HG03103 (cell line): ENCODE data around the gene TMEM200B.
"Not testable (repeated sequence)": the region's sequence is repeated elsewhere in the genome, so short reads cannot be mapped to it uniquely, and the experiment has no call there.

Experiments used
- ATAC-seq: cut with Tn5 transposase; IDR thresholded peaks from one replicate; pipeline ENCODE4 v1.9.1; 2021; ENCODE audit warnings: low read depth; ENCODE audit not compliant: unreplicated experiment

Gene TMEM200B

GRCh38 chr1:29136391-29136915 lies 12.8 kb upstream of the TMEM200B start:
- ATAC-seq, result no peak

- no peak for ATAC-seq
These were observed 11.0 kb upstream of the TMEM200B start for GRCh38 chr1:29134695-29135028.

- ATAC-seq, result no peak
These were observed 10.4 kb upstream of the TMEM200B start for GRCh38 chr1:29133861-29134694.

- ATAC-seq, result not testable (repeated sequence)
These were observed 7.4 kb upstream of the TMEM200B start for GRCh38 chr1:29131056-29131455.

GRCh38 chr1:29129916-29130315 lies 6.2 kb upstream of the TMEM200B start:
- ATAC-seq, result no peak

GRCh38 chr1:29128739-29129138 lies 5.0 kb upstream of the TMEM200B start:
- no peak for ATAC-seq

GRCh38 chr1:29126198-29126597 lies 2.5 kb upstream of the TMEM200B start:
- ATAC-seq, result no peak

- no peak for ATAC-seq
These were observed 2.1 kb upstream of the TMEM200B start for GRCh38 chr1:29125788-29126187.

GRCh38 chr1:29125237-29125641 lies 1.5 kb upstream of the TMEM200B start:
- ATAC-seq, result no peak

GRCh38 chr1:29124366-29125236 lies 898 bp upstream of the TMEM200B start:
- no peak for ATAC-seq

- no peak for ATAC-seq
These were observed 433 bp downstream of the TMEM200B start for GRCh38 chr1:29123053-29123886.

- no peak for ATAC-seq
These were observed 1.0 kb downstream of the TMEM200B start for GRCh38 chr1:29122682-29123052.

- no peak for ATAC-seq
These were observed 1.6 kb downstream of the TMEM200B start for GRCh38 chr1:29121936-29122681.

- ATAC-seq, result no peak
These were observed 2.2 kb downstream of the TMEM200B start for GRCh38 chr1:29121516-29121935.

GRCh38 chr1:29120947-29121485 lies 2.7 kb downstream of the TMEM200B start:
- no peak for ATAC-seq

- ATAC-seq, result no peak
These were observed 3.3 kb downstream of the TMEM200B start for GRCh38 chr1:29120367-29120766.

GRCh38 chr1:29119121-29119929 lies 4.4 kb downstream of the TMEM200B start:
- no peak for ATAC-seq

- no peak for ATAC-seq
These were observed 6.3 kb downstream of the TMEM200B start for GRCh38 chr1:29117381-29117780.

- no peak for ATAC-seq
These were observed 9.0 kb downstream of the TMEM200B start for GRCh38 chr1:29114654-29115053.
